Measurements from ENCODE around the gene USP40.

DNA sequence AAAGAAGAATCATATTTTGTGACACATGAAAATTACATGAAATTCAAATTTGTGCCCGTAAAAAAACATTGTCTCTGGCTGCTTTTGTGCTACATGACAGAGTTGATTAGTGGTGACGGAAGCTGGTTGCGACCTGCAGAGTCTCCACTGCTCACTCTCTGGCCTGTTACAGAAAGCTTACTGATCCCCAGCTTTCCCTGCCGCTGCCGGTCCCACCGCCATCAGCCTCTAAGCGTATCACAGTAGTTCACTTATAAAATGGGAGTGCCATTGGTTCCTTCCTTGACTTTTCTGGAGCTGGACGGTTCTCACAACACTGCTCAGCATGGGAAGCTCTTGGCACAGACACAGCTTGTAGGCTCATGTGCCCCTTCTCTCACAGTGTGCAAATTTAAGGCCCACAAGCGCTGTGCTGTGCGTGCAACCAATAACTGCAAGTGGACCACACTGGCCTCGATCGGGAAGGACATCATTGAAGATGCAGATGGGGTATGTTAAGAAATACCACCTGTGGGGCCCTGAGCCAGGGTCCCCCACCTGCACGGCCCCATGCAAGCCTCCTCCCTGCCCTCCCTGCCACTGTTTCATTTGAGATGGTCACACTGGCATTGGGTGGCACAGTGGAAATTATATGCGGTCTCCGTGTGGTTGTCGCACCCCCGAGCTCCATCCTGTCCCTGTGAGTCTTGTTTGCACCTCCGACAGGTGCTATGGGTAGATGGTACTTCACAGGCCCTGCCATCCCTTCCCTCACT, 131.0 kb downstream of the USP40 start:
- TF ChIP-seq, protein P1, sequence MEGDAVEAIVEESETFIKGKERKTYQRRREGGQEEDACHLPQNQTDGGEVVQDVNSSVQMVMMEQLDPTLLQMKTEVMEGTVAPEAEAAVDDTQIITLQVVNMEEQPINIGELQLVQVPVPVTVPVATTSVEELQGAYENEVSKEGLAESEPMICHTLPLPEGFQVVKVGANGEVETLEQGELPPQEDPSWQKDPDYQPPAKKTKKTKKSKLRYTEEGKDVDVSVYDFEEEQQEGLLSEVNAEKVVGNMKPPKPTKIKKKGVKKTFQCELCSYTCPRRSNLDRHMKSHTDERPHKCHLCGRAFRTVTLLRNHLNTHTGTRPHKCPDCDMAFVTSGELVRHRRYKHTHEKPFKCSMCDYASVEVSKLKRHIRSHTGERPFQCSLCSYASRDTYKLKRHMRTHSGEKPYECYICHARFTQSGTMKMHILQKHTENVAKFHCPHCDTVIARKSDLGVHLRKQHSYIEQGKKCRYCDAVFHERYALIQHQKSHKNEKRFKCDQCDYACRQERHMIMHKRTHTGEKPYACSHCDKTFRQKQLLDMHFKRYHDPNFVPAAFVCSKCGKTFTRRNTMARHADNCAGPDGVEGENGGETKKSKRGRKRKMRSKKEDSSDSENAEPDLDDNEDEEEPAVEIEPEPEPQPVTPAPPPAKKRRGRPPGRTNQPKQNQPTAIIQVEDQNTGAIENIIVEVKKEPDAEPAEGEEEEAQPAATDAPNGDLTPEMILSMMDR (IDR thresholded peaks at IDR 0.05; ENCODE audit: low read depth, low read length), result no peak
- no peak for TF ChIP-seq EZH2phosphoT487 (IDR thresholded peaks at IDR 0.05; ENCODE audit: low read depth)

All from OCI-LY3 (cell line).